ENCODE measurements around the gene ANO1. TPM values are rescaled to one million over a fixed set of nuclear protein-coding genes. Genes with fewer than 3 reads are reported as not detected.

ANO1 gene
- total RNA-seq, 2 experiments from 2014 or later, result not detected

DNA sequence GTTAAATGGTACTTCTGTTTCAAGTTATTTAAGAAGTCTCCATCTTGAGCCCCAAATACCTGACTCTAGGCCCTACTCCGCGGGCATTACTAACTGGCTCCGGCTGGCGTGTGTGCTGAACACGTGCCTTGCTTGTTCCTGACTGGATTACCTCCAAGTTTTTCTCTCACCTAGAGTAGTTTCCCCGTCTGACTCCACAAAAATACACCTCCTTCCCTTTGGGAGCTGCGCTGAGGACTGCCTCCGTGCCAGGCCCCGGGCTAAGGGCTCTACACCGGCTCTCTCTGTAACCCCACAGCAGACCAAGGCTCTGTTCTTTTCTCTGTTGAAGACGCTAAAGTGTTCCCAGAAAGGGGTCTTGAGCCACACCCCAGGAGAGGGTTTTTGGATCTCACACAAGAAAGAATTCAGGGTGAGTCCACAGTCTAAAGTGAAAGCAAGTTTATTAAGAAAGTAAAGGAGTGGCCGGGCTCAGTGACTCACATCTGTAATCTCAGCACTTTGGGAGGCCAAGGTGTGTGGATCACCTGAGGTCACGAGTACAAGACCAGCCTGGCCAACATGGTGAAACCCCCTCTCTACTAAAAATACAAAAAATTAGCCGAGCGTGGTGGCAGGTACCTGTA is 61.8 kb downstream of the ANO1 start:
- Histone ChIP-seq H3K27me3 (ENCODE audit: control insufficient read depth in 1 of 2, insufficient read depth in 2 of 2, low read length in 2 of 2) (peaks cover 30 to 37% of the 10 kb centered on the region in 2 experiments), H3K4me1 (ENCODE audit: insufficient read depth, low read length) (no peaks in the 10 kb centered on the region), H3K4me3 (ENCODE audit: low read length) (no peak overlapping the region), H3K36me3 (ENCODE audit: insufficient read depth, low read length) (no peaks in the 10 kb centered on the region), H3K9me3 (ENCODE audit: control insufficient read depth in 1 of 2, insufficient read depth in 1 of 2, low read length in 2 of 2) (peaks cover 0 to 6% of the 10 kb centered on the region in 2 experiments), H3K27ac (ENCODE audit: low read depth in 1 of 2, low read length in 2 of 2) (no peak overlapping the region)
- POLR2A ChIA-PET, result no interaction called here
- CTCF ChIA-PET, result no interaction called here
- no peak for DNase-seq
- intact Hi-C loops (cut with DNase I, micrococcal nuclease), result no loop called here
- Mint-ChIP-seq H3K36me3 (ENCODE audit: low read depth) (no peaks in the 10 kb centered on the region), H3K4me1 (ENCODE audit: low read depth) (peaks cover 5% of the 10 kb centered on the region), H3K4me3 (no peak overlapping the region), H3K27me3 (peaks cover 45% of the 10 kb centered on the region), H3K9me3 (no peaks in the 10 kb centered on the region), H3K27ac (no peak overlapping the region)
- ATAC-seq (ENCODE audit: poor library complexity), result no peak
- TF ChIP-seq CTCF (IDR thresholded peaks at IDR 0.05), result no peak

- H3K4me1 ChIP-seq (ENCODE audit: insufficient read depth, low read length), result no peaks in the 10 kb centered on the region
- Mint-ChIP-seq H3K4me3 (no peak overlapping the region), H3K27me3 (peaks cover 47% of the 10 kb centered on the region), H3K27ac (no peak overlapping the region), H3K4me1 (ENCODE audit: low read depth) (peaks cover 5% of the 10 kb centered on the region), H3K36me3 (ENCODE audit: low read depth) (no peaks in the 10 kb centered on the region), H3K9me3 (no peaks in the 10 kb centered on the region)
- no peaks in the 10 kb centered on the region for H3K36me3 ChIP-seq (ENCODE audit: insufficient read depth, low read length)
- H3K27ac ChIP-seq (ENCODE audit: low read depth in 1 of 2, low read length in 2 of 2), result no peak overlapping the region
- DNase-seq (no peak), ATAC-seq (ENCODE audit: poor library complexity) (no peak)
- POLR2A ChIA-PET, result no interaction called here
- intact Hi-C loops (cut with DNase I, micrococcal nuclease), result no loop called here
- TF ChIP-seq CTCF (IDR thresholded peaks at IDR 0.05), result no peak
- H3K9me3 ChIP-seq (ENCODE audit: control insufficient read depth in 1 of 2, insufficient read depth in 1 of 2, low read length in 2 of 2), result peaks cover 0 to 6% of the 10 kb centered on the region in 2 experiments
- peaks cover 32 to 40% of the 10 kb centered on the region in 2 experiments for H3K27me3 ChIP-seq (ENCODE audit: control insufficient read depth in 1 of 2, insufficient read depth in 2 of 2, low read length in 2 of 2)
- CTCF ChIA-PET, result no interaction called here
- no peak overlapping the region for H3K4me3 ChIP-seq (ENCODE audit: low read length)
Measured at GRCh38 chr11:70140711-70141485, 62.8 kb downstream of the ANO1 start.

DNA sequence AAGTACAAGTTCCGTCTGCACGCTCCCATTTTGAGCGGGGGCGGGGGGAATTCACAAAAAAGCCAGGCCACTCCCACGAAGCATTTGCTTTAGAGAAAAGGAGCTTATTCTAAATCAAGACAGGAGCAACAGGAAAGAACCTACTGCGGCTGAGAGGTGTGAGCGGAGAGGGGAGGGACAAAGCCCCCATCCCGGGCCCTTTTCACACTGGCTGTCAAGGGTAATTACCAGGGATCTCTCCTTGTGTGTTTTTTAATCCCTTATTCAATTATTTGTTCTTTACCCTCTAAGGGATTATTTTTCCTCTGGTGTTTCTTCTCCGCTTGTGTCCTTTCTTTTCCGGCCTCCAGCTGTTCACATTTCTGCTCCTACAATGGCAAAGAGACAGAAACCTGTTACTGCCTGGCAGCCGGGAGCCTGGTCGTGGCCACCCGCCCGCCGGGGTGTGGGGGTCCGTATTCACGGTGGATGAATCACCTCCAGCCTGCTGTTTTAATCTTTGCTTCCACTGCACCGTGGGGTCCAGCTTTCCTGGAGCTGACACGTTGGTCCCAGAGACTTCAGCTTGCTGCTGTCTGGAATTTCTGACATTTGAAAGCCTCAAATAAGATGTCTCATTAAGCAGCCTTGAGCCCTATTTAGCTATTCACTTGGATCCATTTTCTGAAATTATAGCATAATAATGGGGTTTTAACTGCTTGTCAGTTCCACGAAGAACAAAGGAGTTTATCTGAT is 63.5 kb downstream of the ANO1 start:
- ATAC-seq (ENCODE audit: poor library complexity) (no peak), DNase-seq (no peak)
- intact Hi-C loops (cut with DNase I, micrococcal nuclease), result no loop called here
- peaks cover 0 to 6% of the 10 kb centered on the region in 2 experiments for H3K9me3 ChIP-seq (ENCODE audit: control insufficient read depth in 1 of 2, insufficient read depth in 1 of 2, low read length in 2 of 2)
- H3K27me3 ChIP-seq (ENCODE audit: control insufficient read depth in 1 of 2, insufficient read depth in 2 of 2, low read length in 2 of 2), result peaks cover 33 to 40% of the 10 kb centered on the region in 2 experiments
- no peak for TF ChIP-seq CTCF (IDR thresholded peaks at IDR 0.05)
- no peaks in the 10 kb centered on the region for H3K4me1 ChIP-seq (ENCODE audit: insufficient read depth, low read length)
- no peak overlapping the region for H3K4me3 Mint-ChIP-seq
- H3K9me3 Mint-ChIP-seq, result no peaks in the 10 kb centered on the region
- no peak overlapping the region for H3K4me3 ChIP-seq (ENCODE audit: low read length)
- peaks cover 54% of the 10 kb centered on the region for H3K27me3 Mint-ChIP-seq
- no peak overlapping the region for H3K27ac ChIP-seq (ENCODE audit: low read depth in 1 of 2, low read length in 2 of 2)
- H3K4me1 Mint-ChIP-seq (ENCODE audit: low read depth), result peaks cover 5% of the 10 kb centered on the region
- ChIA-PET POLR2A (no interaction called here), CTCF (no interaction called here)
- H3K36me3 ChIP-seq (ENCODE audit: insufficient read depth, low read length), result no peaks in the 10 kb centered on the region
- no peak overlapping the region for H3K27ac Mint-ChIP-seq
- no peaks in the 10 kb centered on the region for H3K36me3 Mint-ChIP-seq (ENCODE audit: low read depth)

Data from CD4-positive, alpha-beta T cell (primary cell).